Panc1 (cell line): ENCODE data around the gene TBC1D22B. TPM values are rescaled to one million over a fixed set of nuclear protein-coding genes. Genes with fewer than 3 reads are reported as not detected.
"Not testable (repeated sequence)": the region's sequence is repeated elsewhere in the genome, so short reads cannot be mapped to it uniquely, and the experiment has no call there.

Experiments
- ATAC-seq: fragments of 200-7000 bp; cut with Tn5 transposase; 2 replicates; pipeline ENCODE4 v1.9.1; 2020; ENCODE audit warnings: mild to moderate bottlenecking, moderate library complexity
- BruUV-seq: library from RNA; stranded (reverse); fragments of 400-500 nt; replicated peaks from 2 replicates; lab custom pipeline; 2021; lab: Mats Ljungman, UMichigan
- CTCF ChIA-PET: fragments of 300-600 bp; sonication (Branson Sonifier 250); formaldehyde crosslinking; loops from one replicate; lab custom pipeline; 2022; ENCODE audit warnings: antibody characterized with exemption; lab: Charles Lee
- POLR2A ChIA-PET: fragments of 300-600 bp; sonication (Branson Sonifier 250); formaldehyde crosslinking; loops from one replicate; lab custom pipeline; 2022; ENCODE audit warnings: antibody characterized with exemption; lab: Charles Lee
- DNase-seq: peaks from one replicate; pipeline ENCODE4 v3.0.0-alpha.2; 2010; ENCODE audit warnings: low read depth, low spot score
- H3K27ac ChIP-seq: 2 replicates; pipeline ENCODE4 v1.5.1; 2011; ENCODE audit warnings: mild to moderate bottlenecking, low read length, inconsistent platforms
- H3K27me3 ChIP-seq: fragments of 200-500 bp; sonication (Bioruptor generic); 2 replicates; pipeline ENCODE4 v1.6.0; 2014; ENCODE audit warnings: low read length, inconsistent platforms; ENCODE audit not compliant: control insufficient read depth, insufficient read depth
- H3K36me3 ChIP-seq: fragments of 200-500 bp; sonication (Bioruptor generic); 2 replicates; pipeline ENCODE4 v1.5.1; 2014; ENCODE audit warnings: inconsistent platforms, mild to moderate bottlenecking, low read length, moderate library complexity; ENCODE audit not compliant: control insufficient read depth, insufficient read depth
- H3K4me1 ChIP-seq: 2 replicates; pipeline ENCODE4 v1.5.1; 2011; ENCODE audit warnings: inconsistent platforms, mild to moderate bottlenecking, low read length, moderate library complexity; ENCODE audit not compliant: control insufficient read depth, insufficient read depth
- H3K4me3 ChIP-seq, 2 experiments: 2 replicates each; pipeline ENCODE4 v1.5.1; 2011 to 2012; ENCODE audit warnings: low read depth in 2 of 2, low read length in 2 of 2, mild to moderate bottlenecking in 2 of 2, inconsistent platforms in 1 of 2, moderate library complexity in 1 of 2
- H3K9me3 ChIP-seq: fragments of 200-500 bp; sonication (Bioruptor generic); 2 replicates; pipeline ENCODE4 v1.5.1; 2014; ENCODE audit warnings: low read depth, mild to moderate bottlenecking, inconsistent platforms, low read length, moderate library complexity; ENCODE audit not compliant: control insufficient read depth, insufficient read depth
- POLR2AphosphoS5 ChIP-seq: IDR thresholded peaks from 2 replicates; pipeline ENCODE4 v1.6.1; 2012; ENCODE audit warnings: mild to moderate bottlenecking, low read depth, low read length, moderate library complexity
- REST ChIP-seq, 2 experiments: IDR thresholded peaks; 2 replicates each; pipeline ENCODE4 v1.6.1; 2011 to 2012; ENCODE audit warnings: low read depth in 2 of 2, control low read depth in 1 of 2, low read length in 1 of 2, mild to moderate bottlenecking in 1 of 2, moderate library complexity in 1 of 2; ENCODE audit not compliant: insufficient read depth in 1 of 2
- SIN3A ChIP-seq: IDR thresholded peaks from 2 replicates; pipeline ENCODE4 v1.6.1; 2012; ENCODE audit warnings: low read depth, mild to moderate bottlenecking, low read length, moderate library complexity, borderline replicate concordance; ENCODE audit not compliant: insufficient read depth
- TCF7L2 ChIP-seq: IDR thresholded peaks from 2 replicates; pipeline ENCODE4 v1.6.1; 2011; ENCODE audit warnings: mild to moderate bottlenecking, low read depth, low read length, inconsistent platforms
- in situ Hi-C: cut with HindIII; loops from 2 replicates; pipeline ENCODE4 v1.10.0; 2016; ENCODE audit warnings: low sequenced_read_pairs, low pct_unique_long_range_greater_than_20kb
- intact Hi-C: fragments of 100-400 bp; cut with micrococcal nuclease; formaldehyde crosslinking; loops from one replicate; pipeline ENCODE4 v1.10.0; 2022; ENCODE audit not compliant: unreplicated experiment
- total RNA-seq: library from RNA; stranded (reverse); gene quantifications from one replicate; pipeline ENCODE4 v1.2.1, GENCODE V29; 2021; ENCODE audit not compliant: unreplicated experiment
- TF ChIP-seq, protein P1 (sequence below): fragments of 450-650 bp; IDR thresholded peaks from 2 replicates; pipeline ENCODE4 v1.5.1; 2017; ENCODE audit warnings: mild to moderate bottlenecking

Gene TBC1D22B
- total RNA-seq, 1 experiment from 2014 or later, result 13.0 TPM

DNA sequence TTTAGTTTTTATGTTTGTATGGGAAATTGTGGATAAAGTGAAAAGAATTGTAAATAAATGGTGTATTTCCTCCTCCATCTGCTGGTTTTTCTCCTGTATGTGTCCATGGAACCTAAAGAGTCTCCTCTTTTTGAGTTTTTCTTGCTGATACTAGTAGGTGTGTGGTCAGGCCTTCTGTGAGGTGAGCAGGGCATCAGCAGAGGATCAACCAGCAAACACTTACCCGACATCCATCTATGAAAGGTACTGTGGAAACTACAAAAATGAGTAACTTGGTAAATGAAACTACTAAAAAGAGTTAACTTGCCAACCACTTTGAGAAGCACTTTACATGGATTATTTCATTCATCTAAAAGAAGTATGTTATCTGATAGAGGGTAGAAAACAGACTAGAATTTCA, 75.3 kb downstream of the TBC1D22B start:
- H3K4me1 ChIP-seq, result no peaks in the 10 kb centered on the region
- H3K4me3 ChIP-seq, result no peak overlapping the region
- intact Hi-C loops (no loop called here), in situ Hi-C loops (no loop called here)
- no peaks in the 10 kb centered on the region for H3K9me3 ChIP-seq
- DNase-seq (no peak), ATAC-seq (no peak)
- H3K27ac ChIP-seq, result no peak overlapping the region
- peaks cover 8% of the 10 kb centered on the region; the same call in 1 of the 2 replicates for H3K36me3 ChIP-seq
- no TSS peak for BruUV-seq
- CTCF ChIA-PET, result no interaction called here
- POLR2A ChIA-PET, result no interaction called here
- TF ChIP-seq POLR2AphosphoS5 (no peak), SIN3A (no peak)
- TF ChIP-seq, protein P1, sequence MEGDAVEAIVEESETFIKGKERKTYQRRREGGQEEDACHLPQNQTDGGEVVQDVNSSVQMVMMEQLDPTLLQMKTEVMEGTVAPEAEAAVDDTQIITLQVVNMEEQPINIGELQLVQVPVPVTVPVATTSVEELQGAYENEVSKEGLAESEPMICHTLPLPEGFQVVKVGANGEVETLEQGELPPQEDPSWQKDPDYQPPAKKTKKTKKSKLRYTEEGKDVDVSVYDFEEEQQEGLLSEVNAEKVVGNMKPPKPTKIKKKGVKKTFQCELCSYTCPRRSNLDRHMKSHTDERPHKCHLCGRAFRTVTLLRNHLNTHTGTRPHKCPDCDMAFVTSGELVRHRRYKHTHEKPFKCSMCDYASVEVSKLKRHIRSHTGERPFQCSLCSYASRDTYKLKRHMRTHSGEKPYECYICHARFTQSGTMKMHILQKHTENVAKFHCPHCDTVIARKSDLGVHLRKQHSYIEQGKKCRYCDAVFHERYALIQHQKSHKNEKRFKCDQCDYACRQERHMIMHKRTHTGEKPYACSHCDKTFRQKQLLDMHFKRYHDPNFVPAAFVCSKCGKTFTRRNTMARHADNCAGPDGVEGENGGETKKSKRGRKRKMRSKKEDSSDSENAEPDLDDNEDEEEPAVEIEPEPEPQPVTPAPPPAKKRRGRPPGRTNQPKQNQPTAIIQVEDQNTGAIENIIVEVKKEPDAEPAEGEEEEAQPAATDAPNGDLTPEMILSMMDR, result no peak
- no peaks in the 10 kb centered on the region for H3K27me3 ChIP-seq

GRCh38 chr6:37334047-37334446, 76.5 kb downstream of the TBC1D22B start:
- CTCF ChIA-PET, result no interaction called here
- in situ Hi-C loops, result no loop called here
- no peak for ATAC-seq

GRCh38 chr6:37338317-37338716, 80.7 kb downstream of the TBC1D22B start:
- in situ Hi-C loops, POLR2A ChIA-PET, CTCF ChIA-PET, H3K4me1 ChIP-seq, H3K36me3 ChIP-seq, BruUV-seq, H3K27me3 ChIP-seq, ATAC-seq, H3K9me3 ChIP-seq, intact Hi-C loops, H3K27ac ChIP-seq, DNase-seq, H3K4me3 ChIP-seq: not testable (repeated sequence)

More at GRCh38 chr6:37334047-37334446, 76.5 kb downstream of the TBC1D22B start:
- Histone ChIP-seq H3K9me3 (no peaks in the 10 kb centered on the region), H3K4me3 (no peak overlapping the region), H3K36me3 (peaks cover 8% of the 10 kb centered on the region; the same call in 1 of the 2 replicates), H3K27me3 (no peaks in the 10 kb centered on the region), H3K27ac (no peak overlapping the region), H3K4me1 (no peaks in the 10 kb centered on the region)
- POLR2A ChIA-PET, result no interaction called here
- BruUV-seq, result no TSS peak
- DNase-seq, result no peak
- TF ChIP-seq REST (IDR thresholded peaks at IDR 0.05; ENCODE audit: insufficient read depth in 1 of 2, low read depth in 2 of 2, low read length in 1 of 2), result no peak
- TF ChIP-seq, protein P1, result no peak
- no peak for TF ChIP-seq TCF7L2
- no peak for TF ChIP-seq POLR2AphosphoS5
- no peak for TF ChIP-seq SIN3A
- intact Hi-C loops, result no loop called here
